ENCODE measurements around the gene PAGE2.
"Not testable (repeated sequence)": the region's sequence is repeated elsewhere in the genome, so short reads cannot be mapped to it uniquely, and the experiment has no call there.

The PAGE2 gene

GRCh38 chrX:55119712-55120111 is 30.9 kb downstream of the PAGE2 start:
- H3K27me3 ChIP-seq (ENCODE audit: control insufficient read depth in 5 of 5, insufficient read depth in 4 of 5, low read length in 5 of 5), result peaks cover 0 to 40% (median 13%) of the 10 kb centered on the region in 5 donors
- H3K9ac ChIP-seq (ENCODE audit: low read length in 5 of 5), result no peak overlapping the region
- H3K36me3 ChIP-seq (ENCODE audit: control insufficient read depth in 5 of 5, insufficient read depth in 5 of 5, low read length in 5 of 5), result no peaks in the 10 kb centered on the region
- H3K4me3 ChIP-seq (ENCODE audit: low read depth in 1 of 5, low read length in 5 of 5), result no peak overlapping the region
- H3K4me1 ChIP-seq (ENCODE audit: control insufficient read depth in 5 of 5, insufficient read depth in 5 of 5, low read length in 5 of 5), result no peaks in the 10 kb centered on the region
- H3K27ac ChIP-seq (ENCODE audit: low read depth, low read length), result no peak overlapping the region
- no peaks in the 10 kb centered on the region for H3K9me3 ChIP-seq (ENCODE audit: control insufficient read depth in 5 of 5, low read length in 5 of 5)

- H3K9ac ChIP-seq (ENCODE audit: low read length in 5 of 5), result no peak overlapping the region
- H3K4me3 ChIP-seq (ENCODE audit: low read depth in 1 of 5, low read length in 5 of 5), result no peak overlapping the region
- no peak overlapping the region for H3K27ac ChIP-seq (ENCODE audit: low read depth, low read length)
- peaks cover 0 to 40% (median 11%) of the 10 kb centered on the region in 5 donors for H3K27me3 ChIP-seq (ENCODE audit: control insufficient read depth in 5 of 5, insufficient read depth in 4 of 5, low read length in 5 of 5)
- H3K4me1 ChIP-seq (ENCODE audit: control insufficient read depth in 5 of 5, insufficient read depth in 5 of 5, low read length in 5 of 5), result no peaks in the 10 kb centered on the region
- H3K9me3 ChIP-seq (ENCODE audit: control insufficient read depth in 5 of 5, low read length in 5 of 5), result no peaks in the 10 kb centered on the region
- no peaks in the 10 kb centered on the region for H3K36me3 ChIP-seq (ENCODE audit: control insufficient read depth in 5 of 5, insufficient read depth in 5 of 5, low read length in 5 of 5)
Observed at GRCh38 chrX:55120761-55121358, 32.0 kb downstream of the PAGE2 start.

DNA sequence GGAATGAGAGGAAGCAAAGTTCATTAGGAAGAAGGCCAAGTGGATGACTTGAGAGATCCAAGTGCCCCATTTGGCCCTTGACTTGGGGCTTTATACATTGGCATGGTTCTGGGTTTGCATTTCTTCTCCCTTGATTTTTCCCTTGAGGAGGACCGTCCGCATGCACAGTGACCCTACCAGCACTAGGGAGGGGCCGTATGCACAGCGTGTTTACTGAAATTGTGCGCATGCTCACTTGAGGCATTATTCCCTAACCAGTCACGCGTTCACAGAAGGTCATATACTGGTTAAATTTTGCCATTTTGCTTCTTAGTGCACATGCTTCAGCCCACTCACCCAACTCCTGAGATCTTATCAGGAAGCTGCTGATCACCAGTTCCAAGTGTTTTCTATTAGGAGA is 35.1 kb downstream of the PAGE2 start:
- Histone ChIP-seq H3K4me1 (ENCODE audit: control insufficient read depth in 5 of 5, insufficient read depth in 5 of 5, low read length in 5 of 5) (no peaks in the 10 kb centered on the region), H3K9me3 (ENCODE audit: control insufficient read depth in 5 of 5, low read length in 5 of 5) (no peaks in the 10 kb centered on the region), H3K27ac (ENCODE audit: low read depth, low read length) (no peak overlapping the region), H3K27me3 (ENCODE audit: control insufficient read depth in 5 of 5, insufficient read depth in 4 of 5, low read length in 5 of 5) (peaks cover 4 to 41% (median 12%) of the 10 kb centered on the region in 5 donors), H3K36me3 (ENCODE audit: control insufficient read depth in 5 of 5, insufficient read depth in 5 of 5, low read length in 5 of 5) (no peaks in the 10 kb centered on the region), H3K9ac (ENCODE audit: low read length in 5 of 5) (no peak overlapping the region), H3K4me3 (ENCODE audit: low read depth in 1 of 5, low read length in 5 of 5) (no peak overlapping the region)

GRCh38 chrX:55127692-55128091 is 38.9 kb downstream of the PAGE2 start:
- Histone ChIP-seq H3K9me3 (ENCODE audit: control insufficient read depth in 5 of 5, low read length in 5 of 5) (no peaks in the 10 kb centered on the region), H3K4me1 (ENCODE audit: control insufficient read depth in 5 of 5, insufficient read depth in 5 of 5, low read length in 5 of 5) (no peaks in the 10 kb centered on the region), H3K36me3 (ENCODE audit: control insufficient read depth in 5 of 5, insufficient read depth in 5 of 5, low read length in 5 of 5) (no peaks in the 10 kb centered on the region), H3K27me3 (ENCODE audit: control insufficient read depth in 5 of 5, insufficient read depth in 4 of 5, low read length in 5 of 5) (peaks cover 4 to 31% (median 12%) of the 10 kb centered on the region in 5 donors), H3K27ac (ENCODE audit: low read depth, low read length) (no peak overlapping the region), H3K4me3 (ENCODE audit: low read depth in 1 of 5, low read length in 5 of 5) (no peak overlapping the region), H3K9ac (ENCODE audit: low read length in 5 of 5) (no peak overlapping the region)

DNA sequence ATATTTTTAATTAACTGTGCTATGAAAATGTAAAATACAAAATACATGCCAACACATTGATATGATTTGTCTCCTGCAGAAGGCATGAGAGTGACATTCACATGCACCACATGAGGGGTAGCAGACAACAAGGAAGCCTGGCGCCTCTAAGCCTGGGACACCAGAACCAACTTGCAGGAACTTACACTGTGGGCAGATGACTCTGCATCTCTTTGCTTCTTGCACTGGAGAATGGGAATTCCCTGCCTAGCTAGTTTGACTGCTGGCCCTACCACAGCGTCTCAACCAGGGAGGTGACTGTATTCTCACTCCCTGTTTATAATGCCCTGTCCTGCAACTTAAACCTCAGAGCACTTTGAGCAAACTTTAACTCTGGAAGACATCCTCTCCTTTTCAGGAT is 40.5 kb downstream of the PAGE2 start:
- Histone ChIP-seq H3K4me3 (ENCODE audit: low read depth in 1 of 5, low read length in 5 of 5) (no peak overlapping the region), H3K27ac (ENCODE audit: low read depth, low read length) (no peak overlapping the region), H3K27me3 (ENCODE audit: control insufficient read depth in 5 of 5, insufficient read depth in 4 of 5, low read length in 5 of 5) (peaks cover 4 to 21% (median 12%) of the 10 kb centered on the region in 5 donors), H3K9ac (ENCODE audit: low read length in 5 of 5) (no peak overlapping the region), H3K36me3 (ENCODE audit: control insufficient read depth in 5 of 5, insufficient read depth in 5 of 5, low read length in 5 of 5) (no peaks in the 10 kb centered on the region), H3K9me3 (ENCODE audit: control insufficient read depth in 5 of 5, low read length in 5 of 5) (no peaks in the 10 kb centered on the region), H3K4me1 (ENCODE audit: control insufficient read depth in 5 of 5, insufficient read depth in 5 of 5, low read length in 5 of 5) (no peaks in the 10 kb centered on the region)

DNA sequence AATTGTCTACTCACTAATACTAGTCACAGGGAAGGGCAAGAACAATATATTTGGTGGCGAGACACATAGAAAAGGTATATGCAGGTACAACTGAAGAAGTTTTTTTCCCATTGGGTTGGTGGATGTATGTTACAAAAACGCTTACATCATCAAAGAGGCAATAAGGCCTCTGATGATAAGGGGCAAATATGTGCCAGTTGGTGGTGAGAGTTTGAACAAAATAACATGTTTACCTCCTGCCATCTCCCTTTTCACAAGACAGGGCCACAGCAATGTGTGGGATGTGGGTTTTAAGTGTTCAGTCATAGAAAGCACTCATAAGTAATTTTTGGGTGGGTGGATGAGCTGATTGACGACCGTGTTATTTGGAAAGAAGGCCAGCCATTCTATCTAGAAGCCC is 41.7 kb downstream of the PAGE2 start:
- Histone ChIP-seq H3K36me3 (ENCODE audit: control insufficient read depth in 5 of 5, insufficient read depth in 5 of 5, low read length in 5 of 5) (no peaks in the 10 kb centered on the region), H3K4me3 (ENCODE audit: low read depth in 1 of 5, low read length in 5 of 5) (no peak overlapping the region), H3K9me3 (ENCODE audit: control insufficient read depth in 5 of 5, low read length in 5 of 5) (no peaks in the 10 kb centered on the region), H3K27ac (ENCODE audit: low read depth, low read length) (no peak overlapping the region), H3K4me1 (ENCODE audit: control insufficient read depth in 5 of 5, insufficient read depth in 5 of 5, low read length in 5 of 5) (no peaks in the 10 kb centered on the region), H3K27me3 (ENCODE audit: control insufficient read depth in 5 of 5, insufficient read depth in 4 of 5, low read length in 5 of 5) (peaks cover 4 to 21% (median 12%) of the 10 kb centered on the region in 5 donors), H3K9ac (ENCODE audit: low read length in 5 of 5) (no peak overlapping the region)

DNA sequence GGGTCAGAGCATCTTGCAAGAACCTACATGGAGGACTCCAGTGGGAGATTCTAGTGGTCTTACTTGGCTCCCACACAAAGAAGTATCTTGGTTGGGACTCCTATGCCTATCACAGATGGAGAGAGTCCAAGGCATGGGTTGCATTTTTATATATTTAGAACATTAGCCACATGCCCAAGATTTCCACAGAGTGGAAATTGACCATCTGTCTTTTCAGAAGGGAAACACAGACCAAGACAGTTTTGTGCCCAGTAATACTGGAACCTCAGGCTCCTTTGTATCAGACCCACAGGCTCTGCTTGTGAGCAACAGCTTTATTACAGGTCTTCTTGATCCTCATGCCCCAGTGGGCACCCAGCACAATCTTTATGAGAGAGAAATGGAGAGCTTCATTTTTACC is 43.6 kb downstream of the PAGE2 start:
- peaks cover 0 to 21% (median 10%) of the 10 kb centered on the region in 5 donors for H3K27me3 ChIP-seq (ENCODE audit: control insufficient read depth in 5 of 5, insufficient read depth in 4 of 5, low read length in 5 of 5)
- no peaks in the 10 kb centered on the region for H3K9me3 ChIP-seq (ENCODE audit: control insufficient read depth in 5 of 5, low read length in 5 of 5)
- no peak overlapping the region for H3K27ac ChIP-seq (ENCODE audit: low read depth, low read length)
- no peaks in the 10 kb centered on the region for H3K4me1 ChIP-seq (ENCODE audit: control insufficient read depth in 5 of 5, insufficient read depth in 5 of 5, low read length in 5 of 5)
- no peaks in the 10 kb centered on the region for H3K36me3 ChIP-seq (ENCODE audit: control insufficient read depth in 5 of 5, insufficient read depth in 5 of 5, low read length in 5 of 5)
- no peak overlapping the region for H3K9ac ChIP-seq (ENCODE audit: low read length in 5 of 5)
- H3K4me3 ChIP-seq (ENCODE audit: low read depth in 1 of 5, low read length in 5 of 5), result no peak overlapping the region

DNA sequence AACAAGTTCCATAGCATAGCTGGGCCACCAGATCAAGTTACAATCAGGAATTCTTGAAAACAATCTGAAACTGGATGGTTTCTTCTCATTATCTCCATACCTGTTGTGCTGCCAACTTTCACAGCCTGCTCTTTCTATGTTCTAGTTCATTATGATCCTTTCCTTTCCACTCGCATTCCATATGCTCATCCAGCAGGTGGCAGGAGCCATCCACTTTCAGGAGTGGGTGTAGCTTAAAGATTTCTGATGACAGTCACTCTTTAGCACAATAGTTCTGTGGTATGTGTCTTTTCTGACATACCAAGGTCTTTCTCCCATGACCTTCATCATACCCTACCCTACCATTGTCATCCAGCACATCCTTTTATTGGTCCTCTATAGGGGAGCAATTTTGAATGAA is 46.4 kb downstream of the PAGE2 start:
- Histone ChIP-seq H3K27ac (ENCODE audit: low read depth, low read length) (no peak overlapping the region), H3K9me3 (ENCODE audit: control insufficient read depth in 5 of 5, low read length in 5 of 5) (no peaks in the 10 kb centered on the region), H3K9ac (ENCODE audit: low read length in 5 of 5) (no peak overlapping the region), H3K27me3 (ENCODE audit: control insufficient read depth in 5 of 5, insufficient read depth in 4 of 5, low read length in 5 of 5) (peaks cover 0 to 12% (median 7%) of the 10 kb centered on the region in 5 donors), H3K36me3 (ENCODE audit: control insufficient read depth in 5 of 5, insufficient read depth in 5 of 5, low read length in 5 of 5) (no peaks in the 10 kb centered on the region), H3K4me1 (ENCODE audit: control insufficient read depth in 5 of 5, insufficient read depth in 5 of 5, low read length in 5 of 5) (no peaks in the 10 kb centered on the region), H3K4me3 (ENCODE audit: low read depth in 1 of 5, low read length in 5 of 5) (no peak overlapping the region)

DNA sequence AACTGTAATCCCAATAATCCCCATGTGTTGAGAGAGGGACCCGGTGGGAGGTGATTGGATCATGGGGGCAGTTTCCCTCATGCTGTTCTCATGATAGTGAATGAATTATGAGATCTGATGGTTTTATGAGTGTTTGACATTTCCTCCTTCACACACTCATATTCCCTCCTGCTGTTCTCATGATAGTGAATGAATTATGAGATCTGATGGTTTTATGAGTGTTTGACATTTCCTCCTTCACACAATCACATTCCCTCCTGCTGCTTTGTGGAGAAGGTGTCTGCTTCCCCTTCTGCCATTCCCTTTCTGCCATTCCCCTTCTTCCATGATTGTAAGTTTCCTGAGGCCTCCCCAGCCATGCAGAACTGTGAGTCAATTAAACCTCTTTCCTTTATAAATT is 52.0 kb downstream of the PAGE2 start:
- not testable (repeated sequence) for H3K36me3 ChIP-seq (ENCODE audit: control insufficient read depth in 5 of 5, insufficient read depth in 5 of 5, low read length in 5 of 5); H3K27ac ChIP-seq (ENCODE audit: low read depth, low read length); H3K9ac ChIP-seq (ENCODE audit: low read length in 5 of 5); H3K4me3 ChIP-seq (ENCODE audit: low read depth in 1 of 5, low read length in 5 of 5); H3K4me1 ChIP-seq (ENCODE audit: control insufficient read depth in 5 of 5, insufficient read depth in 5 of 5, low read length in 5 of 5); H3K9me3 ChIP-seq (ENCODE audit: control insufficient read depth in 5 of 5, low read length in 5 of 5); H3K27me3 ChIP-seq (ENCODE audit: control insufficient read depth in 5 of 5, insufficient read depth in 4 of 5, low read length in 5 of 5)

Measured in subcutaneous abdominal adipose tissue (tissue), 5 donors.